WTC11 (cell line): Measurements from ENCODE around the gene ENDOV. TPM values are rescaled to one million over a fixed set of nuclear protein-coding genes. Genes with fewer than 3 reads are reported as not detected.

Experiments
- ATAC-seq: fragments of 200-7000 bp; cut with Tn5 transposase; 2 replicates; pipeline ENCODE4 v1.10.0; 2021; ENCODE audit warnings: mild to moderate bottlenecking, moderate library complexity
- CTCF ChIA-PET: fragments of 300-600 bp; sonication (Branson Sonifier 250); formaldehyde crosslinking; loops from one replicate; lab custom pipeline; 2021; ENCODE audit warnings: antibody characterized with exemption; lab: Charles Lee
- POLR2A ChIA-PET: fragments of 350-600 bp; sonication (Branson Sonifier 250); formaldehyde crosslinking; loops from one replicate; lab custom pipeline; 2021; ENCODE audit warnings: antibody characterized with exemption; lab: Charles Lee
- DNase-seq: peaks from one replicate; pipeline ENCODE4 v3.0.0; 2021; ENCODE audit warnings: low spot score
- H3K27ac Mint-ChIP-seq: 2 replicates; pipeline ENCODE4 v1.8.0; 2021; ENCODE audit warnings: mixed read lengths
- H3K27me3 Mint-ChIP-seq: 2 replicates; pipeline ENCODE4 v1.8.0; 2021; ENCODE audit warnings: low read depth, mild to moderate bottlenecking, moderate library complexity, mixed read lengths
- H3K36me3 Mint-ChIP-seq: 2 replicates; pipeline ENCODE4 v1.8.0; 2021; ENCODE audit warnings: mixed read lengths
- H3K4me1 Mint-ChIP-seq: 2 replicates; pipeline ENCODE4 v1.8.0; 2022; ENCODE audit warnings: mixed read lengths
- H3K4me3 Mint-ChIP-seq: 2 replicates; pipeline ENCODE4 v1.8.0; 2021; ENCODE audit warnings: mild to moderate bottlenecking, moderate library complexity, mixed read lengths
- H3K9me3 Mint-ChIP-seq: 2 replicates; pipeline ENCODE4 v1.8.0; 2021; ENCODE audit warnings: mixed read lengths
- AFF4 ChIP-seq: sonication (generic); formaldehyde crosslinking; IDR thresholded peaks from 2 replicates; pipeline ENCODE4 v1.8.1; 2023; ENCODE audit warnings: mild to moderate bottlenecking, missing genetic modification reagents, borderline replicate concordance
- ARID4B ChIP-seq: sonication (generic); formaldehyde crosslinking; IDR thresholded peaks from 2 replicates; pipeline ENCODE4 v1.8.0; 2023; ENCODE audit warnings: missing genetic modification reagents, mild to moderate bottlenecking, borderline replicate concordance
- ATF2 ChIP-seq: sonication (generic); formaldehyde crosslinking; IDR thresholded peaks from 2 replicates; pipeline ENCODE4 v1.8.1; 2022; ENCODE audit warnings: low read depth, missing genetic modification reagents, borderline replicate concordance
- CDX4 ChIP-seq: fragments of 250-450 bp; sonication (Bioruptor Pico); IDR thresholded peaks from 2 replicates; pipeline ENCODE4 v1.9.0; 2021; ENCODE audit warnings: moderate library complexity, mild to moderate bottlenecking, inconsistent platforms, borderline replicate concordance
- CREM ChIP-seq: sonication (generic); formaldehyde crosslinking; IDR thresholded peaks from 2 replicates; pipeline ENCODE4 v1.8.1; 2022; ENCODE audit warnings: mild to moderate bottlenecking, missing genetic modification reagents, moderate library complexity
- E2F5 ChIP-seq: sonication (generic); formaldehyde crosslinking; IDR thresholded peaks from 2 replicates; pipeline ENCODE4 v1.8.1; 2022; ENCODE audit warnings: mild to moderate bottlenecking, moderate library complexity, missing genetic modification reagents
- ETV6 ChIP-seq: sonication (generic); formaldehyde crosslinking; IDR thresholded peaks from 2 replicates; pipeline ENCODE4 v1.8.1; 2022; ENCODE audit warnings: mild to moderate bottlenecking, missing genetic modification reagents
- FOXK1 ChIP-seq: sonication (generic); formaldehyde crosslinking; IDR thresholded peaks from 2 replicates; pipeline ENCODE4 v1.8.0; 2022; ENCODE audit warnings: mild to moderate bottlenecking, moderate library complexity, missing genetic modification reagents
- FOXP4 ChIP-seq: sonication (generic); formaldehyde crosslinking; IDR thresholded peaks from 2 replicates; pipeline ENCODE4 v1.8.0; 2022; ENCODE audit warnings: mild to moderate bottlenecking, missing genetic modification reagents
- IRF1 ChIP-seq: sonication (generic); formaldehyde crosslinking; IDR thresholded peaks from 2 replicates; pipeline ENCODE4 v1.8.0; 2023; ENCODE audit warnings: missing genetic modification reagents
- NFE2L1 ChIP-seq: sonication (generic); formaldehyde crosslinking; IDR thresholded peaks from 2 replicates; pipeline ENCODE4 v1.8.1; 2023; ENCODE audit warnings: missing genetic modification reagents
- NFYB ChIP-seq: sonication (generic); formaldehyde crosslinking; conservative IDR thresholded peaks from 2 replicates; pipeline ENCODE4 v1.8.0; 2022; ENCODE audit warnings: low read depth, missing genetic modification reagents
- NR2C2 ChIP-seq: sonication (generic); formaldehyde crosslinking; IDR thresholded peaks from 2 replicates; pipeline ENCODE4 v1.8.0; 2022; ENCODE audit warnings: mild to moderate bottlenecking, missing genetic modification reagents
- PRRX2 ChIP-seq: fragments of 250-450 bp; sonication (Bioruptor Pico); IDR thresholded peaks from 2 replicates; pipeline ENCODE4 v1.8.0; 2021; ENCODE audit warnings: mild to moderate bottlenecking
- SMAD3 ChIP-seq: sonication (generic); formaldehyde crosslinking; IDR thresholded peaks from 2 replicates; pipeline ENCODE4 v1.8.0; 2022; ENCODE audit warnings: missing genetic modification reagents, mild to moderate bottlenecking, borderline replicate concordance
- SMAD4 ChIP-seq: sonication (generic); formaldehyde crosslinking; IDR thresholded peaks from 2 replicates; pipeline ENCODE4 v1.8.0; 2022; ENCODE audit warnings: mild to moderate bottlenecking, missing genetic modification reagents
- SP1 ChIP-seq: sonication (generic); formaldehyde crosslinking; conservative IDR thresholded peaks from 2 replicates; pipeline ENCODE4 v1.8.1; 2022; ENCODE audit warnings: missing genetic modification reagents
- STAT6 ChIP-seq: sonication (generic); formaldehyde crosslinking; conservative IDR thresholded peaks from 2 replicates; pipeline ENCODE4 v1.8.1; 2023; ENCODE audit warnings: mild to moderate bottlenecking, low read depth, missing genetic modification reagents, moderate library complexity
- ZBTB21 ChIP-seq: sonication (generic); formaldehyde crosslinking; IDR thresholded peaks from 2 replicates; pipeline ENCODE4 v1.8.1; 2023; ENCODE audit warnings: mild to moderate bottlenecking, missing genetic modification reagents, borderline replicate concordance
- total RNA-seq: library from RNA; stranded (reverse); gene quantifications from 3 replicates; pipeline ENCODE4 v1.2.3, GENCODE V29; 2021

The ENDOV gene
- total RNA-seq, 1 experiment from 2014 or later: 25.2 TPM

- H3K4me1 Mint-ChIP-seq: no peaks in the 10 kb centered on the region; the same call in 1 of the 2 replicates
- no peak overlapping the region for H3K27ac Mint-ChIP-seq
- ChIA-PET CTCF (interaction anchor here (1.5 kb wide), 1 partner anchor 14 kb away, joined by 7 read pairs; no protein-coding TSS in a partner anchor), POLR2A (no interaction called here)
- peak; percentile 84 for ATAC-seq
- H3K36me3 Mint-ChIP-seq: no peaks in the 10 kb centered on the region
- no peak overlapping the region for H3K4me3 Mint-ChIP-seq
- DNase-seq: peak; percentile 91
- peaks cover 17% of the 10 kb centered on the region for H3K27me3 Mint-ChIP-seq
- H3K9me3 Mint-ChIP-seq: peaks cover under 1% of the 10 kb centered on the region; the same call in 1 of the 2 replicates
- TF ChIP-seq AFF4 (no peak), CREM (CRISPR knock-in tag) (peak; percentile 79; the same call in 1 of the 2 replicates), SMAD3 (CRISPR knock-in tag) (peak; percentile 96), ETV6 (peak; percentile 86), ARID4B (CRISPR knock-in tag) (peak; percentile 81; the same call in 1 of the 2 replicates), ZBTB21 (CRISPR knock-in tag) (peak; percentile 75; the same call in 1 of the 2 replicates), FOXK1 (peak; percentile 79), E2F5 (peak; percentile 78; the same call in 1 of the 2 replicates), SMAD4 (CRISPR knock-in tag) (peak; percentile 71; the same call in 1 of the 2 replicates), PRRX2 (CRISPR knock-in tag) (no peak), CDX4 (CRISPR knock-in tag) (no peak), NFYB (CRISPR knock-in tag) (peak; percentile 42; the same call in 1 of the 2 replicates), IRF1 (CRISPR knock-in tag) (peak; percentile 79; the same call in 1 of the 2 replicates), SP1 (CRISPR knock-in tag) (peak; percentile 64), NFE2L1 (CRISPR knock-in tag) (peak; percentile 90), NR2C2 (CRISPR knock-in tag) (peak; percentile 64; the same call in 1 of the 2 replicates), STAT6 (CRISPR knock-in tag) (no peak), ATF2 (CRISPR knock-in tag) (peak; percentile 63; the same call in 1 of the 2 replicates), FOXP4 (CRISPR knock-in tag) (peak; percentile 98)
Measured at GRCh38 chr17:80441133-80441578, 26.2 kb downstream of the ENDOV start.
